ENCODE data around the gene LDB2.
A peak's percentile ranks its signal among the peaks of the same experiment; 100 is the strongest.

LDB2 gene

GRCh38 chr4:16843831-16844508 lies 54.5 kb downstream of the LDB2 start:
- peak; percentile 76 for DNase-seq (ENCODE audit: low read depth)

- no peak for DNase-seq (ENCODE audit: low read depth)
These were observed 60.1 kb downstream of the LDB2 start for GRCh38 chr4:16838226-16838875.

GRCh38 chr4:16837475-16837874 lies 61.0 kb downstream of the LDB2 start:
- no peak for DNase-seq (ENCODE audit: low read depth)

GRCh38 chr4:16836324-16836723 lies 62.1 kb downstream of the LDB2 start:
- DNase-seq (ENCODE audit: low read depth), result no peak

GRCh38 chr4:16835597-16836247 lies 62.7 kb downstream of the LDB2 start:
- no peak for DNase-seq (ENCODE audit: low read depth)

- no peak for DNase-seq (ENCODE audit: low read depth)
These were observed 63.6 kb downstream of the LDB2 start for GRCh38 chr4:16834814-16835213.

- DNase-seq (ENCODE audit: low read depth), result no peak
These were observed 64.7 kb downstream of the LDB2 start for GRCh38 chr4:16833722-16834121.

- no peak for DNase-seq (ENCODE audit: low read depth)
These were observed 68.4 kb downstream of the LDB2 start for GRCh38 chr4:16830081-16830480.

- DNase-seq (ENCODE audit: low read depth), result no peak
These were observed 70.4 kb downstream of the LDB2 start for GRCh38 chr4:16827794-16828724.

- DNase-seq (ENCODE audit: low read depth), result no peak
These were observed 71.4 kb downstream of the LDB2 start for GRCh38 chr4:16827045-16827444.

GRCh38 chr4:16826406-16826910 lies 72.0 kb downstream of the LDB2 start:
- no peak for DNase-seq (ENCODE audit: low read depth)

GRCh38 chr4:16824278-16824806 lies 74.1 kb downstream of the LDB2 start:
- DNase-seq (ENCODE audit: low read depth), result no peak

- DNase-seq (ENCODE audit: low read depth), result no peak
These were observed 78.1 kb downstream of the LDB2 start for GRCh38 chr4:16820329-16820728.

GRCh38 chr4:16819652-16820051 lies 78.8 kb downstream of the LDB2 start:
- DNase-seq (ENCODE audit: low read depth), result no peak

GRCh38 chr4:16818005-16818404 lies 80.4 kb downstream of the LDB2 start:
- no peak for DNase-seq (ENCODE audit: low read depth)

GRCh38 chr4:16817286-16817685 lies 81.2 kb downstream of the LDB2 start:
- no peak for DNase-seq (ENCODE audit: low read depth)

- DNase-seq (ENCODE audit: low read depth), result no peak
These were observed 84.1 kb downstream of the LDB2 start for GRCh38 chr4:16814361-16814760.

- peak; percentile 15 for DNase-seq (ENCODE audit: low read depth)
These were observed 86.4 kb downstream of the LDB2 start for GRCh38 chr4:16812041-16812440.

GRCh38 chr4:16809943-16810342 lies 88.5 kb downstream of the LDB2 start:
- DNase-seq (ENCODE audit: low read depth), result no peak

- no peak for DNase-seq (ENCODE audit: low read depth)
These were observed 89.4 kb downstream of the LDB2 start for GRCh38 chr4:16809064-16809463.

- no peak for DNase-seq (ENCODE audit: low read depth)
These were observed 91.1 kb downstream of the LDB2 start for GRCh38 chr4:16807355-16807754.

GRCh38 chr4:16804581-16804980 lies 93.9 kb downstream of the LDB2 start:
- no peak for DNase-seq (ENCODE audit: low read depth)

Data from EH (cell line).